ENCODE results near the gene CCND3.

CCND3 gene

GRCh38 chr6:41976794-41977484 lies 35.3 kb upstream of the CCND3 start:
- Histone ChIP-seq H3K27ac (ENCODE audit: low read length) (peak overlapping the region; percentile 36), H2AFZ (ENCODE audit: low read depth, low read length) (no peak overlapping the region), H3K9ac (ENCODE audit: low read depth, low read length) (no peak overlapping the region), H3K27me3 (ENCODE audit: insufficient read depth, low read length, poor library complexity) (no peaks in the 10 kb centered on the region), H3K4me1 (ENCODE audit: insufficient read depth, low read length) (peaks cover 36% of the 10 kb centered on the region), H3K36me3 (ENCODE audit: insufficient read depth, low read length) (no peaks in the 10 kb centered on the region; the same call in 1 of the 2 replicates), H3K79me2 (ENCODE audit: insufficient read depth, low read length) (peaks cover 55% of the 10 kb centered on the region), H3K9me3 (ENCODE audit: insufficient read depth, low read length, severe bottlenecking) (no peaks in the 10 kb centered on the region), H4K20me1 (ENCODE audit: insufficient read depth, low read length) (no peaks in the 10 kb centered on the region), H3K4me2 (ENCODE audit: insufficient read depth, low read length) (no peak overlapping the region), H3K4me3 (ENCODE audit: low read depth in 1 of 2, low read length in 2 of 2) (no peak overlapping the region)
- ATAC-seq (ENCODE audit: insufficient read depth, low read depth) (no peak), DNase-seq (no peak)
- TF ChIP-seq EZH2 (IDR thresholded peaks at IDR 0.05; ENCODE audit: borderline replicate concordance, low read depth, low read length, severe bottlenecking), result no peak

GRCh38 chr6:41975276-41975675 lies 33.7 kb upstream of the CCND3 start:
- H3K4me2 ChIP-seq (ENCODE audit: insufficient read depth, low read length), result no peak overlapping the region
- H3K4me3 ChIP-seq (ENCODE audit: low read depth in 1 of 2, low read length in 2 of 2), result no peak overlapping the region
- ATAC-seq (ENCODE audit: insufficient read depth, low read depth) (no peak), DNase-seq (no peak)
- H3K27me3 ChIP-seq (ENCODE audit: insufficient read depth, low read length, poor library complexity), result no peaks in the 10 kb centered on the region
- peaks cover 44% of the 10 kb centered on the region for H3K4me1 ChIP-seq (ENCODE audit: insufficient read depth, low read length)
- H3K36me3 ChIP-seq (ENCODE audit: insufficient read depth, low read length), result no peaks in the 10 kb centered on the region; the same call in 1 of the 2 replicates
- H4K20me1 ChIP-seq (ENCODE audit: insufficient read depth, low read length), result no peaks in the 10 kb centered on the region
- no peaks in the 10 kb centered on the region for H3K9me3 ChIP-seq (ENCODE audit: insufficient read depth, low read length, severe bottlenecking)
- TF ChIP-seq CTCF (IDR thresholded peaks at IDR 0.05; ENCODE audit: borderline replicate concordance, extremely low read depth, low read length, poor library complexity, severe bottlenecking) (no peak), EZH2 (IDR thresholded peaks at IDR 0.05; ENCODE audit: borderline replicate concordance, low read depth, low read length, severe bottlenecking) (no peak)
- H2AFZ ChIP-seq (ENCODE audit: low read depth, low read length), result no peak overlapping the region
- H3K27ac ChIP-seq (ENCODE audit: low read length), result peak overlapping the region; percentile 60; the same call in 1 of the 2 replicates
- H3K9ac ChIP-seq (ENCODE audit: low read depth, low read length), result no peak overlapping the region
- peaks cover 54% of the 10 kb centered on the region for H3K79me2 ChIP-seq (ENCODE audit: insufficient read depth, low read length)

GRCh38 chr6:41974281-41974825 lies 32.7 kb upstream of the CCND3 start:
- no peaks in the 10 kb centered on the region for H3K27me3 ChIP-seq (ENCODE audit: insufficient read depth, low read length, poor library complexity)
- H3K27ac ChIP-seq (ENCODE audit: low read length), result peak overlapping the region; percentile 34; the same call in 1 of the 2 replicates
- TF ChIP-seq CTCF (IDR thresholded peaks at IDR 0.05; ENCODE audit: borderline replicate concordance, extremely low read depth, low read length, poor library complexity, severe bottlenecking), result no peak
- no peak for TF ChIP-seq EZH2 (IDR thresholded peaks at IDR 0.05; ENCODE audit: borderline replicate concordance, low read depth, low read length, severe bottlenecking)
- no peak overlapping the region for H3K9ac ChIP-seq (ENCODE audit: low read depth, low read length)
- no peaks in the 10 kb centered on the region for H3K9me3 ChIP-seq (ENCODE audit: insufficient read depth, low read length, severe bottlenecking)
- peak; percentile 44; the same call in 1 of the 3 replicates for ATAC-seq (ENCODE audit: insufficient read depth, low read depth)
- DNase-seq, result peak; percentile 28
- H3K36me3 ChIP-seq (ENCODE audit: insufficient read depth, low read length), result no peaks in the 10 kb centered on the region; the same call in 1 of the 2 replicates
- H3K4me2 ChIP-seq (ENCODE audit: insufficient read depth, low read length), result no peak overlapping the region
- H3K4me3 ChIP-seq (ENCODE audit: low read depth in 1 of 2, low read length in 2 of 2), result no peak overlapping the region
- H3K79me2 ChIP-seq (ENCODE audit: insufficient read depth, low read length), result peaks cover 57% of the 10 kb centered on the region
- peaks cover 37% of the 10 kb centered on the region for H3K4me1 ChIP-seq (ENCODE audit: insufficient read depth, low read length)
- no peaks in the 10 kb centered on the region for H4K20me1 ChIP-seq (ENCODE audit: insufficient read depth, low read length)
- no peak overlapping the region for H2AFZ ChIP-seq (ENCODE audit: low read depth, low read length)

GRCh38 chr6:41972826-41973225 lies 31.2 kb upstream of the CCND3 start:
- Histone ChIP-seq H3K9ac (ENCODE audit: low read depth, low read length) (no peak overlapping the region), H3K4me1 (ENCODE audit: insufficient read depth, low read length) (peaks cover 37% of the 10 kb centered on the region), H3K9me3 (ENCODE audit: insufficient read depth, low read length, severe bottlenecking) (no peaks in the 10 kb centered on the region), H3K36me3 (ENCODE audit: insufficient read depth, low read length) (no peaks in the 10 kb centered on the region; the same call in 1 of the 2 replicates), H3K4me3 (ENCODE audit: low read depth in 1 of 2, low read length in 2 of 2) (no peak overlapping the region), H3K27ac (ENCODE audit: low read length) (no peak overlapping the region), H3K4me2 (ENCODE audit: insufficient read depth, low read length) (no peak overlapping the region), H4K20me1 (ENCODE audit: insufficient read depth, low read length) (no peaks in the 10 kb centered on the region), H3K79me2 (ENCODE audit: insufficient read depth, low read length) (peaks cover 49% of the 10 kb centered on the region), H2AFZ (ENCODE audit: low read depth, low read length) (no peak overlapping the region), H3K27me3 (ENCODE audit: insufficient read depth, low read length, poor library complexity) (no peaks in the 10 kb centered on the region)
- ATAC-seq (ENCODE audit: insufficient read depth, low read depth) (no peak), DNase-seq (no peak)
- TF ChIP-seq EZH2 (IDR thresholded peaks at IDR 0.05; ENCODE audit: borderline replicate concordance, low read depth, low read length, severe bottlenecking) (no peak), CTCF (IDR thresholded peaks at IDR 0.05; ENCODE audit: borderline replicate concordance, extremely low read depth, low read length, poor library complexity, severe bottlenecking) (no peak)

Data from DND-41 (cell line).